Nephron progenitor cell (in vitro differentiated cells): Measurements from ENCODE around the gene HCK.

Source experiments
- DNase-seq: peaks from one replicate; pipeline ENCODE4 v3.0.0; 2021
- H3K27ac Mint-ChIP-seq: 2 replicates; pipeline ENCODE4 v1.8.0; 2021; ENCODE audit warnings: mild to moderate bottlenecking, moderate library complexity, mixed read lengths
- H3K27me3 Mint-ChIP-seq: 2 replicates; pipeline ENCODE4 v1.8.0; 2021; ENCODE audit warnings: mild to moderate bottlenecking, low read depth, mixed read lengths; ENCODE audit not compliant: poor library complexity
- H3K36me3 Mint-ChIP-seq: 2 replicates; pipeline ENCODE4 v1.8.0; 2021; ENCODE audit warnings: low read depth, mixed read lengths
- H3K4me1 Mint-ChIP-seq: 2 replicates; pipeline ENCODE4 v1.8.0; 2021; ENCODE audit warnings: mixed read lengths
- H3K4me3 Mint-ChIP-seq: 2 replicates; pipeline ENCODE4 v1.8.0; 2021; ENCODE audit warnings: mild to moderate bottlenecking, moderate library complexity, mixed read lengths
- H3K9me3 Mint-ChIP-seq: 2 replicates; pipeline ENCODE4 v1.8.0; 2021; ENCODE audit warnings: mild to moderate bottlenecking, moderate library complexity, mixed read lengths
- CTCF ChIP-seq: fragments of 200-600 bp; sonication (generic); IDR thresholded peaks from 2 replicates; pipeline ENCODE4 v1.5.0; 2021; ENCODE audit warnings: antibody characterized with exemption

HCK gene

GRCh38 chr20:32142088-32142487 is 90.0 kb downstream of the HCK start:
- Mint-ChIP-seq H3K27me3 (peaks cover 3% of the 10 kb centered on the region), H3K4me3 (no peak overlapping the region), H3K4me1 (peaks cover 11% of the 10 kb centered on the region), H3K27ac (peak overlapping the region; percentile 46), H3K9me3 (no peaks in the 10 kb centered on the region), H3K36me3 (peaks cover 83% of the 10 kb centered on the region)
- no peak for DNase-seq
- no peak for TF ChIP-seq CTCF

- no peak for TF ChIP-seq CTCF
- Mint-ChIP-seq H3K9me3 (no peaks in the 10 kb centered on the region), H3K27ac (peak overlapping the region; percentile 46), H3K27me3 (peaks cover 3% of the 10 kb centered on the region), H3K4me1 (peaks cover 11% of the 10 kb centered on the region), H3K4me3 (no peak overlapping the region), H3K36me3 (peaks cover 84% of the 10 kb centered on the region)
- DNase-seq = no peak
Measured at GRCh38 chr20:32142991-32143390, 90.9 kb downstream of the HCK start.

DNA sequence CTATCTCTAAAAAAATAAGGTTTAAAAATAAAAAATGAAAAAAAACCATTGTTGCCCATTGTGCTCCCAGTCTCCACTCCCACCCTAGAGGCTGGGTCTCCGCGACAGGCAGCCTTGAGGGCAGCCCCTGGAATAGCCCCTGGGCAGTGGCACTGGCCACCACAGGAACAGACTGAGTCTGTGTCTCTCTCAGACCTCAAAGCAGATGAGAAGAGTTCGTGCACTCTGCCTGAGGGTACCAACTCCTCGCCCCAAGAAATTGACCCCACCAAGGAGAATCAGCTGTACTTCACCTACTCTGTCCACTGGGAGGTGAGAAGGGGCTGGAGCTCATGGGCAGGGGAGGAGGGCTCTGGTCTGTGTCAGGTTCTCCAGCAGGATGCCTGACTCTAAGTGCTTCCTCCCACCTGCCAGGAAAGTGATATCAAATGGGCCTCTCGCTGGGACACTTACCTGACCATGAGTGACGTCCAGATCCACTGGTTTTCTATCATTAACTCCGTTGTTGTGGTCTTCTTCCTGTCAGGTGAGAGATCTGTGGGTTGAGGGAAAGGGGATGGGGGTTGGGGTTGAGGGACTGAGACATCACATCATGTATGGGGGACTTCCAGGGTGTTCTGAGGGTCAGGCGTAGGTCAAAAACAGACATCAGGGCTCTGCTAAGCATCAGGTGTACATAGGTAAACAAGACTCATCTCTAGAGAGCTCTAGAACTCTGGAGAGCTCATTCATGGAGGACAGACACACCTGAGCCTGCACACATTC is 93.0 kb downstream of the HCK start:
- H3K9me3 Mint-ChIP-seq = no peaks in the 10 kb centered on the region
- no peaks in the 10 kb centered on the region for H3K4me1 Mint-ChIP-seq
- TF ChIP-seq CTCF = no peak
- H3K36me3 Mint-ChIP-seq = peaks cover 85% of the 10 kb centered on the region
- H3K27ac Mint-ChIP-seq = no peak overlapping the region
- H3K4me3 Mint-ChIP-seq = no peak overlapping the region
- H3K27me3 Mint-ChIP-seq = peaks cover 3% of the 10 kb centered on the region
- no peak for DNase-seq

DNA sequence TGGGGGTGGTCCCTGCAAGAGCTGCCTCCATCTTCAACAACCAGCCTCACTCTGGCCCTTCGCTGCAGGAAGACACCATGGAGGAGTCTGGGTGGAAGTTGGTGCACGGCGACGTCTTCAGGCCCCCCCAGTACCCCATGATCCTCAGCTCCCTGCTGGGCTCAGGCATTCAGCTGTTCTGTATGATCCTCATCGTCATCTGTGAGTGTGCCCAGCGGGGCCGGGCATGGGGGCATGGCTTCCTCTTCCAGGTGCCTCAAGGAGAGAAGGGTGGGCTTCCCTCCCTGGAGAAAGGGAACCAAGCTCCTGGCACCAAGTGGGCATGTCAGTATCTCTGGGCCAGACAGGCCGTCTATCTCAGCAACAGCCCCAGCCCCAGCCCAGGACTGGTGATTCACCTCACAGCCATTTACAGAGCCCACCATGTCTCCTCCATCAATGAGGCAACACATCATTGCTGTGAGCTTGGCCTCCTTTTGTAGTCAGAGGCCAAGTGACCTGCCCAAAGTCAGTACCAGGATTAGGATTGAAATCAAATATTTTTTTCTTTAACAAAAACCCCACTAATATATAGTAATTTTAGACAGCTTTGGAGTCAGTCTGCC is 97.6 kb downstream of the HCK start:
- Mint-ChIP-seq H3K9me3 (no peaks in the 10 kb centered on the region), H3K27ac (peak overlapping the region; percentile 83), H3K4me1 (peaks cover 3% of the 10 kb centered on the region), H3K27me3 (no peaks in the 10 kb centered on the region), H3K36me3 (peaks cover 84% of the 10 kb centered on the region), H3K4me3 (no peak overlapping the region)
- DNase-seq = no peak
- no peak for TF ChIP-seq CTCF

DNA sequence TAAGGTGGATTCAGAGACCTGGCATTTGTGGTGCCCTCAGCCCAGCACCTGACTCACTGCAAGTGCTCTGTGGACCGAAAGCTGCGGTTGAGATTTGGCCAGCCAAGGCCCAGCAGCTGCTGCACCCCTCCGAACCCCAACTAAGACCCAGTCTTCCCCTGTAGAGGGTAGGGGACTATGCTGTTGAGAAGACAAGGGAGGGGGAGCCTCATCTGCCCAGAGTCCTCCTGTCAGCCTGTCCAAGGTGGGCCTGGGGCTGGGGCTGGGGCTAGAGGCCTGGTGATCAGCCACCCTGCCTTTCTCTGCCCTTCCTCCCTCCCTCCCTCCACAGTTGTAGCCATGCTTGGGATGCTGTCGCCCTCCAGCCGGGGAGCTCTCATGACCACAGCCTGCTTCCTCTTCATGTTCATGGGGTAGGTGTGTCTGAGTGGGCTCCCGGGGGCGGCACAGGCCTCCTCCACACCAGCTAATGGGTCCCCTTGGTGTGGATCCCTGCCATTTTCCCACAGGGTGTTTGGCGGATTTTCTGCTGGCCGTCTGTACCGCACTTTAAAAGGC is 98.3 kb downstream of the HCK start:
- H3K27ac Mint-ChIP-seq = no peak overlapping the region
- H3K4me3 Mint-ChIP-seq = no peak overlapping the region
- H3K27me3 Mint-ChIP-seq = no peaks in the 10 kb centered on the region
- no peaks in the 10 kb centered on the region for H3K9me3 Mint-ChIP-seq
- H3K36me3 Mint-ChIP-seq = peaks cover 81% of the 10 kb centered on the region
- DNase-seq = no peak
- peaks cover 10% of the 10 kb centered on the region for H3K4me1 Mint-ChIP-seq
- TF ChIP-seq CTCF = no peak
